ENCODE results near the gene WASL. TPM values are rescaled to one million over a fixed set of nuclear protein-coding genes. Genes with fewer than 3 reads are reported as not detected.

The WASL gene
- total and polyA plus RNA-seq, 3 donors from 2014 or later = 43.3 to 69.3 (median 62.6) TPM

GRCh38 chr7:123761729-123762128 is 12.9 kb upstream of the WASL start:
- no peak overlapping the region for H3K27ac ChIP-seq
- no peaks in the 10 kb centered on the region for H3K36me3 ChIP-seq (ENCODE audit: low read depth, missing control alignments)
- no peak for DNase-seq
- intact Hi-C loops (cut with DNase I; ENCODE audit: low total_unique reads) = no loop called here
- no peak overlapping the region for H3K4me3 ChIP-seq
- TF ChIP-seq CTCF (IDR thresholded peaks at IDR 0.05) = no peak
- no peak for TF ChIP-seq POLR2A (IDR thresholded peaks at IDR 0.05)
- H3K4me1 ChIP-seq = peaks cover 7% of the 10 kb centered on the region
- no peaks in the 10 kb centered on the region for H3K27me3 ChIP-seq
- WGBS, 2 donors = 56 to 61% methylated on average over 3 of the region's 3 CpGs
- H3K9me3 ChIP-seq = no peaks in the 10 kb centered on the region

- intact Hi-C loops (cut with DNase I; ENCODE audit: low total_unique reads) = no loop called here
- Histone ChIP-seq H3K9me3 (no peaks in the 10 kb centered on the region), H3K4me1 (peaks cover 7% of the 10 kb centered on the region), H3K27ac (no peak overlapping the region), H3K4me3 (no peak overlapping the region), H3K36me3 (ENCODE audit: low read depth, missing control alignments) (no peaks in the 10 kb centered on the region), H3K27me3 (no peaks in the 10 kb centered on the region)
- DNase-seq = no peak
- no peak for TF ChIP-seq POLR2A (IDR thresholded peaks at IDR 0.05)
- TF ChIP-seq CTCF (IDR thresholded peaks at IDR 0.05) = no peak
- WGBS, 2 donors = 55 to 60% methylated on average over 1 of the region's 1 CpG
Observed at GRCh38 chr7:123757095-123757494, 8.3 kb upstream of the WASL start.

- no peaks in the 10 kb centered on the region for H3K27me3 ChIP-seq
- no peak overlapping the region for H3K4me3 ChIP-seq
- H3K9me3 ChIP-seq = no peaks in the 10 kb centered on the region
- no peaks in the 10 kb centered on the region for H3K36me3 ChIP-seq (ENCODE audit: low read depth, missing control alignments)
- no peak overlapping the region for H3K27ac ChIP-seq
- WGBS, 2 donors = 96 to 100% methylated on average over 1 of the region's 1 CpG
- TF ChIP-seq CTCF (IDR thresholded peaks at IDR 0.05) (no peak), POLR2A (IDR thresholded peaks at IDR 0.05) (no peak)
- no peak for DNase-seq
- intact Hi-C loops (cut with DNase I; ENCODE audit: low total_unique reads) = no loop called here
- peaks cover 16% of the 10 kb centered on the region for H3K4me1 ChIP-seq
Observed at GRCh38 chr7:123755338-123755737, 6.5 kb upstream of the WASL start.

GRCh38 chr7:123754271-123754871 is 5.6 kb upstream of the WASL start:
- no peak overlapping the region for H3K4me3 ChIP-seq
- peaks cover 16% of the 10 kb centered on the region for H3K4me1 ChIP-seq
- no peak for DNase-seq
- no peak overlapping the region for H3K27ac ChIP-seq
- intact Hi-C loops (cut with DNase I; ENCODE audit: low total_unique reads) = no loop called here
- TF ChIP-seq CTCF (IDR thresholded peaks at IDR 0.05) (no peak), POLR2A (IDR thresholded peaks at IDR 0.05) (no peak)
- WGBS, 2 donors = 89 to 97% methylated on average over 3 of the region's 3 CpGs
- no peaks in the 10 kb centered on the region for H3K27me3 ChIP-seq
- no peaks in the 10 kb centered on the region for H3K36me3 ChIP-seq (ENCODE audit: low read depth, missing control alignments)
- no peaks in the 10 kb centered on the region for H3K9me3 ChIP-seq

- WGBS, 2 donors = 65% methylated on average over 3 of the region's 3 CpGs
- Histone ChIP-seq H3K36me3 (ENCODE audit: low read depth, missing control alignments) (no peaks in the 10 kb centered on the region), H3K27me3 (no peaks in the 10 kb centered on the region), H3K4me1 (peaks cover 9% of the 10 kb centered on the region), H3K9me3 (no peaks in the 10 kb centered on the region), H3K4me3 (no peak overlapping the region), H3K27ac (no peak overlapping the region)
- TF ChIP-seq CTCF (IDR thresholded peaks at IDR 0.05) (no peak), POLR2A (IDR thresholded peaks at IDR 0.05) (no peak)
- DNase-seq = no peak
- intact Hi-C loops (cut with DNase I; ENCODE audit: low total_unique reads) = no loop called here
Observed at GRCh38 chr7:123752534-123752933, 3.7 kb upstream of the WASL start.

Measured in testis (tissue), 3 donors.